Middle frontal gyrus (tissue), 1 donor: ENCODE measurements around the gene VWF.

Source experiments
- DNase-seq: peaks from one replicate; pipeline ENCODE4 v3.0.0-alpha.2; 2015; ENCODE audit warnings: low spot score; ENCODE audit errors: extremely low spot score

The VWF gene

GRCh38 chr12:6059860-6060565 is 64.5 kb downstream of the VWF start:
- no peak for DNase-seq

GRCh38 chr12:6059221-6059620 is 65.2 kb downstream of the VWF start:
- DNase-seq: no peak

GRCh38 chr12:6058481-6059161 is 65.8 kb downstream of the VWF start:
- no peak for DNase-seq

- DNase-seq: no peak
Measured at GRCh38 chr12:6057700-6058099, 66.8 kb downstream of the VWF start.

GRCh38 chr12:6056406-6057240 is 67.8 kb downstream of the VWF start:
- DNase-seq: no peak

- no peak for DNase-seq
Measured at GRCh38 chr12:6053541-6053940, 70.9 kb downstream of the VWF start.

- no peak for DNase-seq
Measured at GRCh38 chr12:6052940-6053329, 71.5 kb downstream of the VWF start.

- no peak for DNase-seq
Measured at GRCh38 chr12:6052206-6052939, 72.1 kb downstream of the VWF start.

- no peak for DNase-seq
Measured at GRCh38 chr12:6049992-6050391, 74.5 kb downstream of the VWF start.

GRCh38 chr12:6049587-6049986 is 74.9 kb downstream of the VWF start:
- no peak for DNase-seq

GRCh38 chr12:6047249-6048237 is 76.9 kb downstream of the VWF start:
- DNase-seq: no peak

- DNase-seq: no peak
Measured at GRCh38 chr12:6046511-6047180, 77.8 kb downstream of the VWF start.

- DNase-seq: no peak
Measured at GRCh38 chr12:6045438-6045837, 79.0 kb downstream of the VWF start.

GRCh38 chr12:6044082-6044481 is 80.4 kb downstream of the VWF start:
- no peak for DNase-seq

GRCh38 chr12:6042446-6042845 is 82.0 kb downstream of the VWF start:
- DNase-seq: no peak

- DNase-seq: no peak
Measured at GRCh38 chr12:6041891-6042290, 82.6 kb downstream of the VWF start.

GRCh38 chr12:6040815-6041214 is 83.7 kb downstream of the VWF start:
- DNase-seq: no peak

GRCh38 chr12:6039894-6040601 is 84.4 kb downstream of the VWF start:
- no peak for DNase-seq

GRCh38 chr12:6038160-6038559 is 86.3 kb downstream of the VWF start:
- no peak for DNase-seq
